CD4-positive, alpha-beta T cell (primary cell): ENCODE measurements around the gene OR10C1. TPM values are rescaled to one million over a fixed set of nuclear protein-coding genes. Genes with fewer than 3 reads are reported as not detected.

ENCODE experiments used
- ATAC-seq: fragments of 200-7000 bp; cut with Tn5 transposase; one replicate; pipeline ENCODE4 v1.10.0; 2022; ENCODE audit warnings: mild to moderate bottlenecking; ENCODE audit not compliant: poor library complexity
- CTCF ChIA-PET: fragments of 350-600 bp; sonication (Branson Sonifier 250); formaldehyde crosslinking; loops from one replicate; lab custom pipeline; 2021; ENCODE audit warnings: antibody characterized with exemption, inconsistent platforms; lab: Charles Lee
- POLR2A ChIA-PET: fragments of 350-600 bp; sonication (Branson Sonifier 250); formaldehyde crosslinking; loops from one replicate; lab custom pipeline; 2021; ENCODE audit warnings: antibody characterized with exemption, inconsistent platforms; lab: Charles Lee
- DNase-seq, 14 experiments: peaks; one replicate each; pipeline ENCODE4 v3.0.0-alpha.2; 2013 to 2020; ENCODE audit warnings: mixed read lengths in 2 of 14
- H3K27ac ChIP-seq, 2 donors: one replicate each; pipeline versions ENCODE4 v1.5.1 to v1.7.0; 2013; ENCODE audit warnings: low read length in 2 of 2, low read depth in 1 of 2, mild to moderate bottlenecking in 1 of 2
- H3K27me3 ChIP-seq, 2 experiments: 1 replicate in 1 of 2; 2 replicates in 1 of 2; pipeline versions ENCODE4 v1.6.1 to v1.7.0; 2013; ENCODE audit warnings: low read length in 2 of 2, control low read depth in 1 of 2, mild to moderate bottlenecking in 1 of 2, moderate library complexity in 1 of 2; ENCODE audit not compliant: insufficient read depth in 2 of 2, control insufficient read depth in 1 of 2
- H3K36me3 ChIP-seq: one replicate; pipeline ENCODE4 v1.6.1; 2013; ENCODE audit warnings: low read length, control low read depth; ENCODE audit not compliant: insufficient read depth
- H3K4me1 ChIP-seq: one replicate; pipeline ENCODE4 v1.6.1; 2013; ENCODE audit warnings: low read length, control low read depth; ENCODE audit not compliant: insufficient read depth
- H3K4me3 ChIP-seq: one replicate; pipeline ENCODE4 v1.5.1; 2013; ENCODE audit warnings: mild to moderate bottlenecking, low read length, moderate library complexity
- H3K9me3 ChIP-seq, 2 experiments: 1 replicate in 1 of 2; 2 replicates in 1 of 2; pipeline versions ENCODE4 v1.6.1 to v1.7.0; 2013; ENCODE audit warnings: low read length in 2 of 2, mild to moderate bottlenecking in 2 of 2, control low read depth in 1 of 2, moderate library complexity in 1 of 2; ENCODE audit not compliant: control insufficient read depth in 1 of 2, insufficient read depth in 1 of 2
- H3K27ac Mint-ChIP-seq: one replicate; pipeline ENCODE4 v1.8.0; 2020; ENCODE audit warnings: mixed read lengths
- H3K27me3 Mint-ChIP-seq: one replicate; pipeline ENCODE4 v1.8.0; 2021; ENCODE audit warnings: mixed read lengths
- H3K36me3 Mint-ChIP-seq: one replicate; pipeline ENCODE4 v1.8.0; 2021; ENCODE audit warnings: low read depth, mixed read lengths
- H3K4me1 Mint-ChIP-seq: one replicate; pipeline ENCODE4 v1.8.0; 2021; ENCODE audit warnings: low read depth, mixed read lengths
- H3K4me3 Mint-ChIP-seq: one replicate; pipeline ENCODE4 v1.8.0; 2020; ENCODE audit warnings: mild to moderate bottlenecking, mixed read lengths
- H3K9me3 Mint-ChIP-seq: one replicate; pipeline ENCODE4 v1.8.0; 2020; ENCODE audit warnings: mixed read lengths
- CTCF ChIP-seq: fragments of 200-600 bp; IDR thresholded peaks from one replicate; pipeline ENCODE4 v1.8.0; 2022; ENCODE audit warnings: antibody characterized with exemption, mild to moderate bottlenecking
- intact Hi-C, 2 experiments: fragments of 100-400 bp; cut with DNase I in 1 of 2; cut with micrococcal nuclease in 1 of 2; formaldehyde crosslinking; loops; one replicate each; pipeline versions ENCODE4 v1.15.1 to v1.9.0; 2023 to 2025; cut with DNase I, micrococcal nuclease
- total RNA-seq, 174 experiments: library from RNA in 2 of 174; stranded (reverse) in 2 of 174; gene quantifications; one replicate each; pipeline ENCODE4 v1.2.3 and lab custom pipeline; 2021 to 2026

Gene OR10C1
- total RNA-seq, 2 experiments from 2014 or later, result not detected

- no peak overlapping the region for H3K4me3 Mint-ChIP-seq
- Histone ChIP-seq H3K27ac (no peak overlapping the region), H3K4me1 (no peaks in the 10 kb centered on the region), H3K4me3 (no peak overlapping the region), H3K9me3 (peaks cover 0 to 5% of the 10 kb centered on the region in 2 experiments), H3K27me3 (peaks cover 6 to 24% of the 10 kb centered on the region in 2 experiments), H3K36me3 (no peaks in the 10 kb centered on the region)
- no peaks in the 10 kb centered on the region for H3K4me1 Mint-ChIP-seq
- ChIA-PET CTCF (no interaction called here), POLR2A (no interaction called here)
- no peak overlapping the region for H3K27ac Mint-ChIP-seq
- no peak for TF ChIP-seq CTCF
- ATAC-seq (no peak), DNase-seq (no peak)
- peaks cover 8% of the 10 kb centered on the region for H3K9me3 Mint-ChIP-seq
- intact Hi-C loops, result no loop called here
- H3K27me3 Mint-ChIP-seq, result peaks cover 90% of the 10 kb centered on the region
- no peaks in the 10 kb centered on the region for H3K36me3 Mint-ChIP-seq
These were observed 8.6 kb downstream of the OR10C1 start for GRCh38 chr6:29447670-29448069.

GRCh38 chr6:29451471-29452193, 12.5 kb downstream of the OR10C1 start:
- Histone ChIP-seq H3K9me3 (peaks cover 0 to 5% of the 10 kb centered on the region in 2 experiments), H3K27ac (no peak overlapping the region), H3K27me3 (peaks cover 0 to 16% of the 10 kb centered on the region in 2 experiments), H3K4me3 (no peak overlapping the region), H3K36me3 (no peaks in the 10 kb centered on the region), H3K4me1 (no peaks in the 10 kb centered on the region)
- Mint-ChIP-seq H3K4me1 (no peaks in the 10 kb centered on the region), H3K9me3 (no peaks in the 10 kb centered on the region), H3K27ac (no peak overlapping the region), H3K27me3 (peaks cover 63% of the 10 kb centered on the region), H3K36me3 (no peaks in the 10 kb centered on the region), H3K4me3 (no peak overlapping the region)
- DNase-seq (no peak), ATAC-seq (no peak)
- no peak for TF ChIP-seq CTCF
- ChIA-PET CTCF (no interaction called here), POLR2A (no interaction called here)
- intact Hi-C loops, result no loop called here

GRCh38 chr6:29456971-29457370, 17.9 kb downstream of the OR10C1 start, which contains the start of the genes OR11A1 and OR2H1:
Gene OR11A1 (minus strand): TSS chr6:29457071. CDS start chr6:29427641, 29,430 bp downstream.
Gene OR2H1 (plus strand): TSS chr6:29457155. CDS start chr6:29461770, 4,615 bp downstream.
- Histone ChIP-seq H3K36me3 (no peaks in the 10 kb centered on the region), H3K27ac (no peak within 1 kb of the TSS), H3K4me1 (no peaks in the 10 kb centered on the region), H3K9me3 (no peaks in the 10 kb centered on the region), H3K4me3 (no peak within 1 kb of the TSS), H3K27me3 (peaks cover 0 to 6% of the 10 kb centered on the region in 2 experiments)
- Mint-ChIP-seq H3K27me3 (peaks cover 28% of the 10 kb centered on the region), H3K4me3 (no peak within 1 kb of the TSS), H3K36me3 (no peaks in the 10 kb centered on the region), H3K4me1 (no peaks in the 10 kb centered on the region), H3K9me3 (no peaks in the 10 kb centered on the region), H3K27ac (no peak within 1 kb of the TSS)
- no peak for TF ChIP-seq CTCF
- CTCF ChIA-PET, result interaction anchor here (1.3 kb wide), 1 partner anchor 12 kb away, joined by 3 read pairs; no protein-coding TSS in a partner anchor
- DNase-seq (no peak), ATAC-seq (no peak)
- intact Hi-C loops, result no loop called here
- POLR2A ChIA-PET, result no interaction called here
